ENCODE measurements around the gene RCL1. TPM values are rescaled to one million over a fixed set of nuclear protein-coding genes. Genes with fewer than 3 reads are reported as not detected.

Gene RCL1
- total and polyA plus RNA-seq, 7 experiments from 2014 or later, result 21.5 to 39.4 (median 24.2) TPM

DNA sequence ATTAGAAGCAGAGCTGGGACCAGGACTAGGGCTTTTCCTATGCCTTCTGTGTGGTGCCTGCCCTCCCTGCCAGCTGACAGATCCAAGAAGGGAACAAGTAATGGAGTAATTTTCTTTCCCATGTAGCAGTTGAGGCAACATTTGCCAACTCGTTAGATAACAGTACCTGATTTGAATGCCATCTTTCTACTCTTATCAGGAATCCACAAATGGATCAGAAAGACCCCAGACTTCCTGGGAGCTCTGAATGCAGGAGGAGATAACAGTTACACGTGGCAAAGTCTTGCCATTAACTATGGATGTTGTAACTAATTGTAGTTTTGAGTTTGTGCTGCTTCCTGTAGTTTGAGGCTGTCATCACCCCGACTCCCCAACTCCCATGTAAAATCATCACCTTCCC is 39.2 kb downstream of the RCL1 start:
- Mint-ChIP-seq H3K9me3 (no peaks in the 10 kb centered on the region), H3K27ac (peak overlapping the region in 2 of 9 donors; percentile 27 to 28), H3K36me3 (peaks cover 23 to 66% (median 49%) of the 10 kb centered on the region in 5 donors), H3K4me3 (no peak overlapping the region), H3K4me1 (peaks cover 0 to 43% (median 9%) of the 10 kb centered on the region in 7 donors), H3K27me3 (no peaks in the 10 kb centered on the region)
- intact Hi-C loops (cut with micrococcal nuclease), result loop anchor here in 1 of 2 donors (5.0 to 10.0 kb wide), 2 partner anchors 40 to 67 kb away; partner anchors contain the start of gene RCL1
- CTCF ChIA-PET, result no interaction called here
- DNase-seq (no peak), ATAC-seq (no peak)
- Histone ChIP-seq H3K27ac (ENCODE audit: low read depth, low read length) (no peak overlapping the region), H3K4me3 (ENCODE audit: low read length) (no peak overlapping the region), H3K9me3 (ENCODE audit: control insufficient read depth in 2 of 3, low read length in 3 of 3) (no peaks in the 10 kb centered on the region), H3K27me3 (ENCODE audit: control insufficient read depth in 2 of 2, insufficient read depth in 2 of 2, low read length in 2 of 2) (no peaks in the 10 kb centered on the region), H3K4me1 (ENCODE audit: control insufficient read depth in 2 of 2, insufficient read depth in 2 of 2, low read length in 2 of 2) (no peaks in the 10 kb centered on the region), H3K36me3 (ENCODE audit: control insufficient read depth in 2 of 3, insufficient read depth in 3 of 3, low read length in 3 of 3) (peaks cover 0 to 56% (median 2%) of the 10 kb centered on the region in 3 experiments)
- POLR2A ChIA-PET, result no interaction called here

DNA sequence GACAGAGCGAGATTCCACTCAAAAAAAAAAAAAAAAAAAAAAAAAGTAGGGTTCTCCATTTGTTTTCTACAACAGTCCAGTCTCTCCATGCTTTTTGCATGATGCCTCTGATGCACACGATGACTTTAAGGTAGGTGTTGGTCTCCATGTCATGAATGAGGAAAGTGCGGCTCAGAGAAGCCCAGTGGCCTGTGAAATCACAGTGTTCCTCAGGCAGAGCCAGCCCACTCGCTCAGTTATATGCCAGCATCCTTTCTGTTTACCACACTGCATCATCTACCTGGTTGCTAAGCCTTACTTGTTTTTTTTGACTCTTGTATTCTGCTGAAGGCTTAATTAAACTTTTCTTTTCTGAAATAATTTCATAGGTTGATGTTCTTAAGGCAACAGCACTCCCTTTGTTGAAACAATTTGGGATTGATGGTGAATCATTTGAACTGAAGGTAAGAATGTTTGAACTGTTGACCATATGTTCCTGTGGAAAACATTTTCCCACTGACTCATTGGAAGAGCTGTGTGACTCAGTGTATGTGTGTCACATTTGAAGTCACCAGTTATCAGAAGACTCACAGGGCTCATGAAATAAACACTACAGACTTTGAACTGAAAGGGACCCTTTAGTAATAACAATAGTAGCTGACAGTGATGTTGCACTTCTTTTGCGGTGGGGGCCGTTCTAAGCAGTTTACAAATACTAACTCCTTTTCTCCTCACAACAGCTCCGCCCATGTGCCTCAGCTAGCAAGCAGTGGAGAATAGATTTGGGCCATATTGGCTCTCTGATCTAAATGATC is 40.2 kb downstream of the RCL1 start:
- Histone ChIP-seq H3K27me3 (ENCODE audit: control insufficient read depth in 2 of 2, insufficient read depth in 2 of 2, low read length in 2 of 2) (no peaks in the 10 kb centered on the region), H3K4me3 (ENCODE audit: low read length) (no peak overlapping the region), H3K36me3 (ENCODE audit: control insufficient read depth in 2 of 3, insufficient read depth in 3 of 3, low read length in 3 of 3) (peaks cover 0 to 53% (median 0%) of the 10 kb centered on the region in 3 experiments), H3K4me1 (ENCODE audit: control insufficient read depth in 2 of 2, insufficient read depth in 2 of 2, low read length in 2 of 2) (no peaks in the 10 kb centered on the region), H3K9me3 (ENCODE audit: control insufficient read depth in 2 of 3, low read length in 3 of 3) (no peaks in the 10 kb centered on the region), H3K27ac (ENCODE audit: low read depth, low read length) (no peak overlapping the region)
- Mint-ChIP-seq H3K36me3 (peaks cover 19 to 64% (median 41%) of the 10 kb centered on the region in 5 donors), H3K27me3 (no peaks in the 10 kb centered on the region), H3K4me1 (peaks cover 0 to 46% (median 9%) of the 10 kb centered on the region in 7 donors), H3K27ac (peak overlapping the region in 2 of 9 donors; percentile 37 to 80), H3K9me3 (no peaks in the 10 kb centered on the region), H3K4me3 (no peak overlapping the region)
- POLR2A ChIA-PET, result no interaction called here
- DNase-seq (peak in 1 of 9 donors; percentile 56), ATAC-seq (no peak)
- intact Hi-C loops (cut with micrococcal nuclease), result loop anchor here in 1 of 2 donors (5.0 to 10.0 kb wide), 2 partner anchors 41 to 68 kb away; partner anchors contain the start of gene RCL1
- CTCF ChIA-PET, result no interaction called here

DNA sequence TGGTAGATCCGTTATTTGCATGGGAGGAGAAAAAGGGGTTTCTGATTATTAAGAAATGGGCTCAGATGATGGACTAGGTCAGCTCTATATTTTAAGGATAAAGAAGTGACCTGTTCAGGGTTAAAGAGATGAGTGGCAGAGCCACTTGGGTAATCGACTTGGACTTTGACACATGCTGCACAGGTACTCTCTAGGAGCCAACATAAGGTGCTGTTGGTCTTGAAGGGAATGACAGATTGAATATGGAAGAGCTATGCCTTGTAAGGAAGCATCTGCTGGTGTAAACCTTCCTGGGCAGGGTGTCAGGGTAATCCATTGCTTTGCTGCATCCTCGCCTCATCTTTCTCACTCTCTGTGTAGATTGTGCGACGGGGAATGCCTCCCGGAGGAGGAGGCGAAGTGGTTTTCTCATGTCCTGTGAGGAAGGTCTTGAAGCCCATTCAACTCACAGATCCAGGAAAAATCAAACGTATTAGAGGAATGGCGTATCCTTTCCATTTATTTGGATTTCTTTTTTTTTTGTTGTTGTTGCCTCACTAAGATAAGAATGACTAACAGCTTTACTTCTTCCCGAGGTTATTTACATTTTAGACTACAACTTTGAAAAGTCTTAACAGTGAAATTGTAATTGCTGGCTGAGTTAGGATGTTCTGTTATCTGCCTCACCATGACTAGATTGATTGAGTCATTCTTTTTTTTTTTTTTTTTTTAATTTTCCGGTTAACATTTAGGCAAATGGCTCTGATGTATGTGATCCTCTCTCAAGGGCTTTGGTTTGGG is 41.2 kb downstream of the RCL1 start:
- no peak overlapping the region for H3K27ac ChIP-seq (ENCODE audit: low read depth, low read length)
- Mint-ChIP-seq H3K4me1 (peaks cover 0 to 51% (median 9%) of the 10 kb centered on the region in 7 donors), H3K9me3 (no peaks in the 10 kb centered on the region), H3K36me3 (peaks cover 21 to 66% (median 45%) of the 10 kb centered on the region in 5 donors), H3K27me3 (no peaks in the 10 kb centered on the region), H3K4me3 (no peak overlapping the region), H3K27ac (peak overlapping the region in 2 of 9 donors; percentile 37 to 80)
- H3K9me3 ChIP-seq (ENCODE audit: control insufficient read depth in 2 of 3, low read length in 3 of 3), result no peaks in the 10 kb centered on the region
- DNase-seq (no peak), ATAC-seq (no peak)
- ChIA-PET CTCF (no interaction called here), POLR2A (no interaction called here)
- H3K4me3 ChIP-seq (ENCODE audit: low read length), result no peak overlapping the region
- no peaks in the 10 kb centered on the region for H3K4me1 ChIP-seq (ENCODE audit: control insufficient read depth in 2 of 2, insufficient read depth in 2 of 2, low read length in 2 of 2)
- H3K36me3 ChIP-seq (ENCODE audit: control insufficient read depth in 2 of 3, insufficient read depth in 3 of 3, low read length in 3 of 3), result peaks cover 0 to 52% (median 0%) of the 10 kb centered on the region in 3 experiments
- H3K27me3 ChIP-seq (ENCODE audit: control insufficient read depth in 2 of 2, insufficient read depth in 2 of 2, low read length in 2 of 2), result no peaks in the 10 kb centered on the region
- intact Hi-C loops (cut with micrococcal nuclease), result loop anchor here in 1 of 2 donors (5.0 to 10.0 kb wide), 2 partner anchors 42 to 69 kb away; partner anchors contain the start of gene RCL1

DNA sequence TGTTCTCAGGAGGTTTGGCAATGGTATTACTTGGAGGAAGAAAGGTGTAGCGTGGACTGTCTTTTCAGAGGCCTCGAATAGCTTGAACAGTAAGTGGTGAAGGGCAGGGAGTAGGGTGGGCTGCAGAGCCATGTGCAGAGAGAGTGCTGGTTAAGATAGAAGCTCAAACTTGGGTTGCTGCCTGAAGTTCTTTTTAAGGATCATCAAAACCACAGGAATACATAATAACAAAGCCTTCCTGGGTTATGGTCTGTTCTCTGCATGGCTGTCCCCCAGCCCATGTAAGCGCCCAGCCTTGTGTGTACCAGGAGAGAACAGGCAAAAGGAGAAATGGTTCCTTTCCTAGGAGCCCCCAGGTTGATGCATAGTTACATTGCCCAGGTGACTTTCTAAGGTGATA is 43.9 kb downstream of the RCL1 start:
- ChIA-PET POLR2A (no interaction called here), CTCF (no interaction called here)
- H3K27ac Mint-ChIP-seq, result no peak overlapping the region
- DNase-seq (no peak), ATAC-seq (no peak)
- Histone ChIP-seq H3K9me3 (ENCODE audit: control insufficient read depth in 2 of 3, low read length in 3 of 3) (no peaks in the 10 kb centered on the region), H3K4me3 (ENCODE audit: low read length) (no peak overlapping the region), H3K36me3 (ENCODE audit: control insufficient read depth in 2 of 3, insufficient read depth in 3 of 3, low read length in 3 of 3) (peaks cover 0 to 47% (median 5%) of the 10 kb centered on the region in 3 experiments), H3K4me1 (ENCODE audit: control insufficient read depth in 2 of 2, insufficient read depth in 2 of 2, low read length in 2 of 2) (no peaks in the 10 kb centered on the region), H3K27me3 (ENCODE audit: control insufficient read depth in 2 of 2, insufficient read depth in 2 of 2, low read length in 2 of 2) (no peaks in the 10 kb centered on the region), H3K27ac (ENCODE audit: low read depth, low read length) (no peak overlapping the region)
- intact Hi-C loops (cut with micrococcal nuclease), result loop anchor here in 1 of 2 donors (10.0 kb wide), 1 partner anchor 72 kb away; no protein-coding TSS in a partner anchor
- H3K4me1 Mint-ChIP-seq, result peaks cover 0 to 64% (median 13%) of the 10 kb centered on the region in 7 donors
- H3K36me3 Mint-ChIP-seq, result peaks cover 29 to 73% (median 49%) of the 10 kb centered on the region in 5 donors
- H3K4me3 Mint-ChIP-seq, result no peak overlapping the region
- no peaks in the 10 kb centered on the region for H3K9me3 Mint-ChIP-seq
- H3K27me3 Mint-ChIP-seq, result no peaks in the 10 kb centered on the region

DNA sequence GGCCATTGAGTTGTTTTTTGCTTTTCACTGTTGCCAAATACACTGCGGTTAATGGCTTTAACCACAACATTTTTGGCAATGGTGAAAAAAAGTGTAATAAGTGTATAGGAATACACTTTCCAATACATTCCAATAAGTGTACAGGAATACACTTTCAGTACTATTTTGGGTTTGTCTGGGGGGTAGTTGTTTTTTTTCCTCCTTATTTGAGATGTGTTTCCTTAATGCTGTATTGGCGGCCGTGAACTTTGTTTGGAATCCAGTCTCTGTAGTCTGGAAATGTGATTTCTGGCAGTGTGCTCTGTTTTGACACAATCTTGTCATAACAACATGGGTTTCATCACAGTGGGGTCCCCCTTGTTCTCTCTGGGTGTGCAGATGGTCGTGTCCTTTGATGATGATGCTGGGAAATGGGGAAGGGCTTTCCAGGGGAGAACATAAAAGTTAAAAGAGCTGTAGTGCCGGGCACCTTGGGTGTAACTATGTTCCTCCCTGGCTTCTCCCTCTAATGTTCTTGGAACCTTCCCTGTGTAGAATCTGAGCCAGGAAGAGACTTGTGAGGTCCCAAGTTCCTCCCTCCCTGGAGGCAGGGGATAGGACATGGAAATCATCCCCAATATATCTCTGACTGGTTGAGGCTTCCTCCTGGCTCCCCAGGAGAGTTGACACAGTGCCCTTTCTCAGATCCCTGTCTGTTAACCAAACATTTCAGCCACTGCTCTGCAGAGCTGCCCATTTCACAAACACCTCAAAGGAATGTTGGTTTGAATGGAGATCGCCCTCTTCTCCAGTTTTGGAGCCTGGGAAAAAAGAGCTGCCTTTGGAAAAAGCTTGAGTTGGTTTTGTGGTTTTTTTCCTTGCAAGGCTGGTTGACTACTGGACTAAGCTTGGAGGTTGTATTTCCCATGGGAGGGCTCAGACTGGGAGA is 44.8 kb downstream of the RCL1 start:
- no peaks in the 10 kb centered on the region for H3K9me3 ChIP-seq (ENCODE audit: control insufficient read depth in 2 of 3, low read length in 3 of 3)
- no peak overlapping the region for H3K27ac Mint-ChIP-seq
- CTCF ChIA-PET, result no interaction called here
- no peak for ATAC-seq
- no peaks in the 10 kb centered on the region for H3K4me1 ChIP-seq (ENCODE audit: control insufficient read depth in 2 of 2, insufficient read depth in 2 of 2, low read length in 2 of 2)
- peaks cover 29 to 70% (median 49%) of the 10 kb centered on the region in 5 donors for H3K36me3 Mint-ChIP-seq
- no peaks in the 10 kb centered on the region for H3K9me3 Mint-ChIP-seq
- no peak overlapping the region for H3K4me3 ChIP-seq (ENCODE audit: low read length)
- H3K27me3 ChIP-seq (ENCODE audit: control insufficient read depth in 2 of 2, insufficient read depth in 2 of 2, low read length in 2 of 2), result no peaks in the 10 kb centered on the region
- peaks cover 0 to 66% (median 13%) of the 10 kb centered on the region in 7 donors for H3K4me1 Mint-ChIP-seq
- no peak for DNase-seq
- H3K36me3 ChIP-seq (ENCODE audit: control insufficient read depth in 2 of 3, insufficient read depth in 3 of 3, low read length in 3 of 3), result peaks cover 0 to 54% (median 5%) of the 10 kb centered on the region in 3 experiments
- H3K27ac ChIP-seq (ENCODE audit: low read depth, low read length), result no peak overlapping the region
- intact Hi-C loops (cut with micrococcal nuclease), result loop anchor here in 1 of 2 donors (10.0 kb wide), 1 partner anchor 73 kb away; no protein-coding TSS in a partner anchor
- POLR2A ChIA-PET, result interaction anchor here (0.5 kb wide), 1 partner anchor 403 kb away, joined by 3 read pairs; no protein-coding TSS in a partner anchor
- no peaks in the 10 kb centered on the region for H3K27me3 Mint-ChIP-seq
- no peak overlapping the region for H3K4me3 Mint-ChIP-seq

DNA sequence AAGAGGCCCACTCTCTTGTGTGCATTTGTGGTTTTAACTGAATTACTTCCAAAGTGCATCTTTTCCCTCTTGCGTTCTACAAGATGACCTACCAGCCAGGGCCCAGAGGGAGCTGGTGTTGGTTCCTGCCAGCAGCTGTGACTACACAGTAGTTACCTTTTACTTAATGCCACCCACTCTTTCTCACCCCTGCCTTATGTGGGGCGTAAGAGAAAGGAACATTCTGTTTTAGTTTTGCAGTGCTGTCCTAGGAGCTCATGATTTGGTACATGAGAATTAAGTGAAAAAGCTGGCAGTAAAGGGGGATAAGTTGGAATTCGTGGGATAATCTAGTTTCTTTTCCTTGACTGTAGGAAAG is 45.4 kb downstream of the RCL1 start:
- no peak for ATAC-seq
- H3K27ac ChIP-seq (ENCODE audit: low read depth, low read length), result no peak overlapping the region
- no peaks in the 10 kb centered on the region for H3K27me3 Mint-ChIP-seq
- H3K36me3 ChIP-seq (ENCODE audit: control insufficient read depth in 2 of 3, insufficient read depth in 3 of 3, low read length in 3 of 3), result peaks cover 0 to 51% (median 5%) of the 10 kb centered on the region in 3 experiments
- no peak for DNase-seq
- no peaks in the 10 kb centered on the region for H3K9me3 Mint-ChIP-seq
- no peaks in the 10 kb centered on the region for H3K4me1 ChIP-seq (ENCODE audit: control insufficient read depth in 2 of 2, insufficient read depth in 2 of 2, low read length in 2 of 2)
- CTCF ChIA-PET, result no interaction called here
- H3K4me3 Mint-ChIP-seq, result no peak overlapping the region
- peak overlapping the region in 1 of 9 donors; percentile 63 for H3K27ac Mint-ChIP-seq
- intact Hi-C loops (cut with micrococcal nuclease), result loop anchor here in 1 of 2 donors (10.0 kb wide), 1 partner anchor 73 kb away; no protein-coding TSS in a partner anchor
- H3K4me1 Mint-ChIP-seq, result peaks cover 0 to 66% (median 8%) of the 10 kb centered on the region in 7 donors
- no peaks in the 10 kb centered on the region for H3K9me3 ChIP-seq (ENCODE audit: control insufficient read depth in 2 of 3, low read length in 3 of 3)
- H3K4me3 ChIP-seq (ENCODE audit: low read length), result no peak overlapping the region
- POLR2A ChIA-PET, result interaction anchor here (0.5 kb wide), 1 partner anchor 403 kb away, joined by 3 read pairs; no protein-coding TSS in a partner anchor
- H3K27me3 ChIP-seq (ENCODE audit: control insufficient read depth in 2 of 2, insufficient read depth in 2 of 2, low read length in 2 of 2), result no peaks in the 10 kb centered on the region
- H3K36me3 Mint-ChIP-seq, result peaks cover 29 to 65% (median 45%) of the 10 kb centered on the region in 5 donors
